CD14-positive monocyte (primary cell): Measurements from ENCODE around the gene RPA3. TPM values are rescaled to one million over a fixed set of nuclear protein-coding genes. Genes with fewer than 3 reads are reported as not detected.

ENCODE experiments used
- DNase-seq, 3 donors: peaks; one replicate each; pipeline ENCODE4 v3.0.0-alpha.2; 2011 to 2022
- H2AFZ ChIP-seq: 2 replicates; pipeline ENCODE4 v1.6.0; 2012; ENCODE audit warnings: mild to moderate bottlenecking, low read depth, low read length, inconsistent platforms; ENCODE audit not compliant: insufficient read depth, poor library complexity, severe bottlenecking
- H3K27ac ChIP-seq, 2 donors: 1 replicate in 1 of 2; 2 replicates in 1 of 2; pipeline ENCODE4 v1.5.1; 2012 to 2013; ENCODE audit warnings: low read length in 2 of 2, control low read depth in 1 of 2, inconsistent platforms in 1 of 2, low read depth in 1 of 2, mild to moderate bottlenecking in 1 of 2
- H3K27me3 ChIP-seq, 2 donors: one replicate each; pipeline versions ENCODE4 v1.6.0 to v1.6.1; 2011 to 2013; ENCODE audit warnings: low read length in 2 of 2; ENCODE audit not compliant: control insufficient read depth in 2 of 2, insufficient read depth in 2 of 2
- H3K36me3 ChIP-seq, 2 donors: replicated peaks in 1 of 2; 1 replicate in 1 of 2; 2 replicates in 1 of 2; pipeline versions ENCODE4 v1.5.1 to v1.6.1; 2012 to 2013; ENCODE audit warnings: low read length in 2 of 2, control low read depth in 1 of 2, inconsistent platforms in 1 of 2, mild to moderate bottlenecking in 1 of 2; ENCODE audit not compliant: insufficient read depth in 2 of 2, control insufficient read depth in 1 of 2
- H3K4me1 ChIP-seq, 2 donors: 1 replicate in 1 of 2; 2 replicates in 1 of 2; pipeline versions ENCODE4 v1.5.1 to v1.6.1; 2012 to 2013; ENCODE audit warnings: low read length in 2 of 2, control low read depth in 1 of 2, inconsistent platforms in 1 of 2, mild to moderate bottlenecking in 1 of 2, moderate library complexity in 1 of 2; ENCODE audit not compliant: insufficient read depth in 2 of 2, control insufficient read depth in 1 of 2
- H3K4me2 ChIP-seq: replicated peaks from 2 replicates; pipeline ENCODE3; 2012; ENCODE audit warnings: low read length, moderate library complexity, mild to moderate bottlenecking; ENCODE audit not compliant: poor library complexity, severe bottlenecking; ENCODE audit errors: extremely low read depth
- H3K4me3 ChIP-seq, 3 experiments: fragments of 200-600 bp in 1 of 3; sonication (generic) in 1 of 3; replicated peaks in 1 of 3; 1 replicate in 2 of 3; 2 replicates in 1 of 3; pipeline ENCODE4 v1.5.1; 2011 to 2013; ENCODE audit warnings: low read length in 3 of 3, mild to moderate bottlenecking in 3 of 3, control low read depth in 2 of 3, low read depth in 2 of 3, inconsistent platforms in 1 of 3, moderate library complexity in 1 of 3
- H3K79me2 ChIP-seq: 2 replicates; pipeline ENCODE4 v1.6.0; 2012; ENCODE audit warnings: mild to moderate bottlenecking, control low read depth, inconsistent platforms, low read length, moderate library complexity; ENCODE audit not compliant: insufficient read depth
- H3K9ac ChIP-seq: 2 replicates; pipeline ENCODE4 v1.6.0; 2017; ENCODE audit warnings: low read length, mild to moderate bottlenecking; ENCODE audit not compliant: insufficient read depth, poor library complexity, severe bottlenecking
- H3K9me3 ChIP-seq, 2 donors: replicated peaks in 1 of 2; 1 replicate in 1 of 2; 2 replicates in 1 of 2; pipeline versions ENCODE4 v1.5.1 to v1.6.1; 2012 to 2013; ENCODE audit warnings: low read length in 2 of 2, control low read depth in 1 of 2; ENCODE audit not compliant: control insufficient read depth in 1 of 2, insufficient read depth in 1 of 2
- H4K20me1 ChIP-seq: 2 replicates; pipeline ENCODE4 v1.6.0; 2012; ENCODE audit warnings: mild to moderate bottlenecking, low read length, control low read depth, moderate library complexity; ENCODE audit not compliant: insufficient read depth
- H3K27ac Mint-ChIP-seq, 7 donors: one replicate each; pipeline ENCODE4 v1.8.0; 2020; ENCODE audit warnings: mild to moderate bottlenecking in 7 of 7, mixed read lengths in 7 of 7, moderate library complexity in 6 of 7, inconsistent platforms in 2 of 7
- H3K27me3 Mint-ChIP-seq, 3 donors: one replicate each; pipeline ENCODE4 v1.8.0; 2021 to 2022; ENCODE audit warnings: low read depth in 3 of 3, mild to moderate bottlenecking in 3 of 3, mixed read lengths in 3 of 3, moderate library complexity in 3 of 3, inconsistent platforms in 1 of 3
- H3K36me3 Mint-ChIP-seq, 2 donors: one replicate each; pipeline ENCODE4 v1.8.0; 2020; ENCODE audit warnings: mixed read lengths in 2 of 2, inconsistent platforms in 1 of 2, mild to moderate bottlenecking in 1 of 2
- H3K4me1 Mint-ChIP-seq: one replicate; pipeline ENCODE4 v1.8.0; 2020; ENCODE audit warnings: mild to moderate bottlenecking, mixed read lengths
- H3K4me3 Mint-ChIP-seq, 2 donors: one replicate each; pipeline ENCODE4 v1.8.0; 2020; ENCODE audit warnings: mild to moderate bottlenecking in 2 of 2, mixed read lengths in 2 of 2, moderate library complexity in 1 of 2
- H3K9me3 Mint-ChIP-seq, 7 donors: one replicate each; pipeline ENCODE4 v1.8.0; 2020 to 2022; ENCODE audit warnings: mixed read lengths in 7 of 7, mild to moderate bottlenecking in 6 of 7, moderate library complexity in 6 of 7, inconsistent platforms in 2 of 7
- WGBS: methylation state at CpG from one replicate; pipeline ENCODE4 v1.1.5; 2013; ENCODE audit warnings: missing lambda C conversion rate; ENCODE audit not compliant: insufficient coverage; 5-methylcytosine and 5-hydroxymethylcytosine counted together
- intact Hi-C, 2 donors: fragments of 100-400 bp; cut with micrococcal nuclease; formaldehyde crosslinking; loops; one replicate each; pipeline versions ENCODE4 v1.15.0 to v1.15.1; 2023
- polyA minus RNA-seq: library from RNA; depleted of rRNA, polyadenylated mRNA; stranded (reverse); fragments of >200 nt; gene quantifications from 2 replicates; pipeline ENCODE4 v1.2.3, GENCODE V29; 2012
- polyA plus RNA-seq, 3 donors: library from polyadenylated mRNA; depleted of rRNA in 1 of 3; unstranded in 2 of 3; stranded (reverse) in 1 of 3; fragments of 300-500 nt in 2 of 3; fragments of >200 nt in 1 of 3; fragmentation: Illumina TruSeq in 2 of 3; gene quantifications; 1 replicate in 2 of 3; 2 replicates in 1 of 3; pipeline ENCODE4 v1.2.3, GENCODE V29; 2012 to 2021
- total RNA-seq, 12 experiments: library from RNA in 1 of 12; stranded (reverse) in 1 of 12; fragments of 120-200 nt in 1 of 12; gene quantifications; one replicate each; pipeline ENCODE4 v1.2.4 and lab custom pipeline; 2013 to 2026; ENCODE audit warnings: mixed read lengths in 6 of 12, inconsistent platforms in 1 of 12
- TF ChIP-seq, protein P1 (sequence below): fragments of 200-600 bp; IDR thresholded peaks from one replicate; pipeline ENCODE4 v1.8.0; 2022; ENCODE audit warnings: antibody characterized with exemption, mild to moderate bottlenecking

Gene RPA3
- total RNA-seq (2013), result 23.6 TPM
- 10 to 100 TPM in 2 of 3 donors, 1 to 10 TPM in 1; 6.2 to 50.5 (median 44.7) TPM for polyA plus RNA-seq
- polyA minus RNA-seq, result 4.9 and 5.0 TPM in 2 replicates
- 1.8 to 8.3 (median 5.7) reads per million in 11 experiments for total RNA-seq (lab: John Stamatoyannopoulos, UW)

DNA sequence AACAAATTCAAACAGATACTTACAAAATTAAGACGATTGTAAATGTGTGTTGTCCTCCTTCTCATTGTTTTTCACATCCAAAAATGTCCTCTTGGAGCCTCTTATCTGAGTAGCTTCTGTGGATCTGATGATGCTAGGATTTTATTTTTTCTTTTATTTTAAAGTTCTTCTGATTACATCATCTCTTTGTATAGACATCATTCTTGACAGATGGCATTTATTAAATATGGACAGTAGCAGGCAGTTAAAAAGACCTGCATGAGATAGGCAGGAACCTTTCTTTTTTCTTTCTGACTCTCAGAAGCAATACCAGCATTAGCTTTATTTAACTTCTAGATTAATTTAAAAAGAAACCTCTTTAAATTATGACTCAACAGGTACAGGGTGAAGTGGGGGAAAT is at the start of gene RPA3:
TSS of gene RPA3 (minus strand) at position 116 of the 400 bp plus-strand sequence. CDS start 78,189 bp downstream, outside the sequence.
- TF ChIP-seq, protein P1, sequence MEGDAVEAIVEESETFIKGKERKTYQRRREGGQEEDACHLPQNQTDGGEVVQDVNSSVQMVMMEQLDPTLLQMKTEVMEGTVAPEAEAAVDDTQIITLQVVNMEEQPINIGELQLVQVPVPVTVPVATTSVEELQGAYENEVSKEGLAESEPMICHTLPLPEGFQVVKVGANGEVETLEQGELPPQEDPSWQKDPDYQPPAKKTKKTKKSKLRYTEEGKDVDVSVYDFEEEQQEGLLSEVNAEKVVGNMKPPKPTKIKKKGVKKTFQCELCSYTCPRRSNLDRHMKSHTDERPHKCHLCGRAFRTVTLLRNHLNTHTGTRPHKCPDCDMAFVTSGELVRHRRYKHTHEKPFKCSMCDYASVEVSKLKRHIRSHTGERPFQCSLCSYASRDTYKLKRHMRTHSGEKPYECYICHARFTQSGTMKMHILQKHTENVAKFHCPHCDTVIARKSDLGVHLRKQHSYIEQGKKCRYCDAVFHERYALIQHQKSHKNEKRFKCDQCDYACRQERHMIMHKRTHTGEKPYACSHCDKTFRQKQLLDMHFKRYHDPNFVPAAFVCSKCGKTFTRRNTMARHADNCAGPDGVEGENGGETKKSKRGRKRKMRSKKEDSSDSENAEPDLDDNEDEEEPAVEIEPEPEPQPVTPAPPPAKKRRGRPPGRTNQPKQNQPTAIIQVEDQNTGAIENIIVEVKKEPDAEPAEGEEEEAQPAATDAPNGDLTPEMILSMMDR, result no peak
- no peak for DNase-seq
- Histone ChIP-seq H4K20me1 (no peaks in the 10 kb centered on the region), H3K4me1 (no peaks in the 10 kb centered on the region), H3K4me3 (no peak within 1 kb of the TSS), H3K9ac (no peak within 1 kb of the TSS), H3K9me3 (peaks cover 0 to 7% of the 10 kb centered on the region in 2 donors), H3K27ac (no peak within 1 kb of the TSS), H3K36me3 (no peaks in the 10 kb centered on the region), H3K4me2 (no peak within 1 kb of the TSS), H3K27me3 (no peaks in the 10 kb centered on the region), H2AFZ (no peak within 1 kb of the TSS), H3K79me2 (no peaks in the 10 kb centered on the region)
- Mint-ChIP-seq H3K27me3 (no peaks in the 10 kb centered on the region), H3K27ac (no peak within 1 kb of the TSS), H3K4me1 (peaks cover 4% of the 10 kb centered on the region), H3K9me3 (peaks cover 5 to 11% (median 9%) of the 10 kb centered on the region in 7 donors), H3K4me3 (no peak within 1 kb of the TSS), H3K36me3 (peaks cover 5 to 12% of the 10 kb centered on the region in 2 donors)
- intact Hi-C loops, result no loop called here
- no CpG with 5 or more reads among the region's 1 CpG for WGBS

DNA sequence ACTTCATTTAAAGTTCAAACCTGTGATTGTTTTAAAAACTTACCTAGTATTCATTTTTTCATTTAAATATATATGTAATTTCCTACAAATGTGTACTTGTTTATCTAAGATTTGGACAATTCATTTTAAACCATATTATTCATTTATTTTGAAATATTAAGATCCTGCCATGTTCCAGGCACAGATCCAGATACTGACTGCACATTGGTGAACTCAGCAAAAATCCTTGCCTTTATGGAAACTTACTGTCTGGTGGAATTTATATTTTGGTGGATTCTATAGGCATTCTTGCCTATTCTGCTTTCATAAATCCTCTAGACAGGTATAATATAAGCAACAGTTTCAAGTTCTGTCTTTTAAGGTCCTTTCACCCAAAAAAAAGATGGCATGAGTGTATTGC is 48.3 kb upstream of the RPA3 start:
- H3K79me2 ChIP-seq, result no peaks in the 10 kb centered on the region
- DNase-seq, result no peak
- H3K9me3 ChIP-seq, result no peaks in the 10 kb centered on the region
- H3K27me3 ChIP-seq, result no peaks in the 10 kb centered on the region
- H3K4me2 ChIP-seq, result no peak overlapping the region
- H3K36me3 Mint-ChIP-seq, result no peaks in the 10 kb centered on the region
- H3K27ac Mint-ChIP-seq, result no peak overlapping the region
- peaks cover 8% of the 10 kb centered on the region for H3K4me1 Mint-ChIP-seq
- no peak overlapping the region for H3K9ac ChIP-seq
- H2AFZ ChIP-seq, result no peak overlapping the region
- H3K4me3 ChIP-seq, result no peak overlapping the region
- H3K27ac ChIP-seq, result no peak overlapping the region
- no peaks in the 10 kb centered on the region for H3K36me3 ChIP-seq
- no peaks in the 10 kb centered on the region for H3K27me3 Mint-ChIP-seq
- intact Hi-C loops, result no loop called here
- H3K9me3 Mint-ChIP-seq, result no peaks in the 10 kb centered on the region
- no peaks in the 10 kb centered on the region for H4K20me1 ChIP-seq
- peaks cover 0 to 8% of the 10 kb centered on the region in 2 donors for H3K4me1 ChIP-seq
- no peak overlapping the region for H3K4me3 Mint-ChIP-seq
- TF ChIP-seq, protein P1, result no peak
